ENCODE data around the gene OTOP3.

OTOP3 gene

DNA sequence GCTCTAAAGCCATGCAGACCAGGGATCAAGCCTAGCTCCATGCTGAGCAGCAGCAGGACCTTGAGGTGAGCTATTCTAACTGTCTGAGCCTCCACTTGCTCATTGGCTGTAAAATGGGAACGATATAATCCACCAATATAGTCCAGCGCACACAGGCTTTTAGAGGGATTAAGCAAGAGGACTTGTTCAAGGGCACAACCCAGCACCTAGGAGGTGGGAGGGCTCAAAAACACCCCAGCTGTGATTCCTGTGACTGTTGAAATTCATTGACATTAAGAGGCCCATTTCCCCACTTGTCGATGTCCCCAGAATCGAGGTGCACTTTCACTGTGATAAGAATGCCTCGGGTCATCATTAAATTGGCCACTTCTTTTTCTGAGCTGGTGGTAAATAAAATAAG is 16.8 kb upstream of the OTOP3 start:
- no peak for DNase-seq

DNA sequence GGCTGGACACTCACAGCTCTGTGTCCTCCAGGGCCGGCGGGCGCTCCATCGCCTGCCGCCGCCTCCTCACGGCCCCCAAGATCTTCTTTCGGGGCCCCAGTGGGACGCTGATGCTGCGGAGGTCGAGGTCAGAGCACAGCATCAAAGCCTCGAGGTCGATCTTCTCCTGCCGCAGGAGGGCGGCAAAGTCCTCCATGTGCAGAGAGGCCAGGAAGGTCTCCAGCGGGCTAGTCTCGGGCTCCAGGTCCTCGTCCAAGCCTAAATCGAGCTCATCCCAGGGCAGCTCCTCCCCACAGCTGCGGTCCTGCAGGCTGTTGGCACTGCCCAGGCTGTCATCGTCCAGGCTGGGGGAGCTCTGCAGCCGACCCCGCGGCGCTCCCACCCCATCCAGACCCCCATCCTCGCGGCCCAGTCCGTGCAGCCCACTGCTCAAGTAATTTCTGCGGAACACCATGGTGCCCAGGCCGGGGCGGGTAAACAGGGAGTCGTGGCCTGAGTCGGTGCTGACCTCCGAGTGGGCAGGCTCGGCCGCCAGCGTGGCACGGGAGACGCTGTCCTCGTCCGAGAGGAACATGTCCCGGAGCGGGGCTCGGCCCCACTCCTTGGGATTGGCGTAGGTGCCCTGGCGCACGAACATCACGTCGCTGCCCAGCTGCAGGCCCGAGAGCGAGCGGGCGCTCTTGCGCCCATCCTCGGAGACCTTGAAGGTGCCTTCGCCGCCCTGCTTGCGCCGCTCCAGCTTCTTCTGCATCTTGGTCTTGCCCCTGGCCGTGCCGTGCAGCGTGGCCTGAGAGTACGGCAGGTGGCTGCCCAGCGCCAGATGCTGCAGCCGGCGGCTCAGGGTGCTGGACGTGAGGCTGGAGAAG is 16.0 kb upstream of the OTOP3 start:
- DNase-seq = no peak

DNA sequence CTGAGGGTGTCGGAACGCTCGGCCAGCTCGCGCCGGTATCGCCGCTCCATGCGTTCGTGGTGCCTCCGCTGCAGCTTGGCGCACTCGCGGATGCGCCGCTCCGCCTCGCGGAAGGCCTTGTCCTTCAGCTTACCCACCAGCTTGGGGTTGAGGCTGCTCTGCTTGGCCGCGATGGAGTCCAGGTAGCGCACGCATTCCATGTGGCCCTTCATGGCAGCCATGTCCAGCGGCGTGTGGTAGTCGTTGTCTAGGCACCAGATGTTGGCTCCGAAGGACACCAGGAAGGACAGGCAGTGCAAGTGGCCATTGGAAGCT is 15.4 kb upstream of the OTOP3 start:
- no peak for DNase-seq

- DNase-seq = no peak
These were observed 15.1 kb upstream of the OTOP3 start for GRCh38 chr17:74920642-74921025.

DNA sequence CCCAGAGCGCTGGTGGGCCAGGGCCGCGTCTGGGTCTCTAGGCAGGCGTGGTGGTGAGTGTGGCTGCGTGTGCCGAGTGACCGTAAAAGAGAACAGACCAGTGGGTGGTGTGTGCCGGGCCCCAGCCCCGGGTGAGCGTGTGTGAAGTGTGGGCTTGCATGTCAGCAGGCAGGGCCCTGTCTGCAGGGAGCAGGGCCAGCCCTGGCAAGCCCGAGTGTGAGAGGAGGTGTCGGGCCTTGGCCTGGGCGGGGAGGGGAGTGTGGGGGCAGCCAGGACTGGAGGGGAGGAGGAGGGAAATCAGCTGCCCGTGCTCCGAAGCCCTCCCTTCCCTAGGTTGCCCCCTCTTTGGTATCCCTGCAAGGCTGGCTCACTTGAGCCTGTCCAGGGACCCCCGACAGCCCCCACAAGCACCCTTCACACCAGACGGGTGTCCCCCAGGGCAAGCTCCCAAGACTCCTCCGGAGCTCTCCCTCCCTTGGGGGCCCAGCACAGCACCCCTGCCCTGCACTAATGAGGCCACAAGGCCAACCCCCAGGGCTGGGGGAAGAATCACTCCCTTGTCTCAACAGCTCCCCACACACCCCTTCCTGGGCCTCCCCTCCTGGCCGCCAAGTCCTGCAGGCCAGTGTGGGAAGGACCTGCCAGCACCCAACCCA is 14.5 kb upstream of the OTOP3 start:
- no peak for DNase-seq

- DNase-seq = no peak
These were observed 13.9 kb upstream of the OTOP3 start for GRCh38 chr17:74921769-74922168.

DNA sequence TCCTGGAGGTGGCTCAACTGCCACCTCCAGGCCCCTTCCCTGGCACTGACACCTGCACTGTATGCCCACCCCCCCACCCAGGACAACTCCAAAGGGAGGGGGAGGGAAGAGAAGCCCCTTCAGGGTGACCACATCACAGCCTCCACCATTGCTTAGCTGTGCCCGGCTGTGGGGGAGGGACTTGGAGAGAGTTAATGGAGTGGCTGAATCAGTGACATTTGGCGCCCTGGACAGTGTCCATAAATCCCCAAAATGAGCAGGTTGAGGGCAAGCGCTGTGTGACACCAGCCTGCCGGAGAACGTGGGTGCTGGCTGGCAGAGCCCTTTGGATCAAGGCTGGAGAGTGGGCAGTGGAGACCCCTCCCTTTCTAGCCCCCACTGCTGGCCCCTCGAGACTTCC is 13.5 kb upstream of the OTOP3 start:
- DNase-seq = no peak

DNA sequence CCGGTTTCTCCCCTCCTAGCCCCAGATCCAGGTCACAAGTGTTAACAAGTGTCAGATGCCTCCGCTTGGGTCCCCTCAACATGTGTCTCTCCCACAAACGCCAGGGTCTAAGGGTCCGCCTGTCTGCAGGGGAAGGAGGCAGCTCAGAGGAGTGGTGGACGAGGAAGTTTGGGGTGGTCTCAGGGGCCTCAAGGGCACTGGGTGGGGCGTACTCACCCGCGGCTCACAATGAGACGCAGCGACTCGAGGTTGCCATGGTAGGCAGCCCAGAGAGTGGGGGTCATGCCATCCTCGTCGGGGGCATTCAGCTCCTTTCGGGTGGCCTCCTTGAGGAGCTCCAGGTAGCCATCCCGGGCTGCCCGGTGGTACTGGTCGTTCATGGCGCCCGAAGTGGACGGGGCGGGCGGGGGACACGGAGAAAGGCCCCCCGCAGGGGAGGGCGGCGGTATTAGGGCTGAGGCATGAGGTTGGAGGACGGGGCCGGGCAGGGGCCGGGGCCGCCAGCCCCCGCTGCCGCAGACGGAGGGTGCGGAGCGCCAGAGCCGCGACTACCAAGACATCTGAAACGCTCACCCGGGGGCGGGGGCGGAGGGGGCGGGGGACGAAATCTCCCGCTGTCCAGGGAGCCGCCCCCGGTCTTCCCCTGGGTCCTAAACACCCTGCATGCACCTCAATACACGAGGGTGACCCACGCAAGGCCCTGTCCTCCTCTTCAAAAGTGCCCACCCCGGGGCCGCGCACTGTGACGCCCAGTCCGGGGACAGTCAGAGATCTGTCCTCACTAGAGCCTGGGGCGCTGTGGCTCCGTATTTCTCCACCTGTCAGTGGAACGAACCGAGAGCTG is 12.8 kb upstream of the OTOP3 start, which contains the start of gene USH1G:
TSS of gene USH1G (minus strand) at position 562 of the 844 bp plus-strand sequence. CDS start at position 380, 182 bp downstream.
- DNase-seq = no peak

DNA sequence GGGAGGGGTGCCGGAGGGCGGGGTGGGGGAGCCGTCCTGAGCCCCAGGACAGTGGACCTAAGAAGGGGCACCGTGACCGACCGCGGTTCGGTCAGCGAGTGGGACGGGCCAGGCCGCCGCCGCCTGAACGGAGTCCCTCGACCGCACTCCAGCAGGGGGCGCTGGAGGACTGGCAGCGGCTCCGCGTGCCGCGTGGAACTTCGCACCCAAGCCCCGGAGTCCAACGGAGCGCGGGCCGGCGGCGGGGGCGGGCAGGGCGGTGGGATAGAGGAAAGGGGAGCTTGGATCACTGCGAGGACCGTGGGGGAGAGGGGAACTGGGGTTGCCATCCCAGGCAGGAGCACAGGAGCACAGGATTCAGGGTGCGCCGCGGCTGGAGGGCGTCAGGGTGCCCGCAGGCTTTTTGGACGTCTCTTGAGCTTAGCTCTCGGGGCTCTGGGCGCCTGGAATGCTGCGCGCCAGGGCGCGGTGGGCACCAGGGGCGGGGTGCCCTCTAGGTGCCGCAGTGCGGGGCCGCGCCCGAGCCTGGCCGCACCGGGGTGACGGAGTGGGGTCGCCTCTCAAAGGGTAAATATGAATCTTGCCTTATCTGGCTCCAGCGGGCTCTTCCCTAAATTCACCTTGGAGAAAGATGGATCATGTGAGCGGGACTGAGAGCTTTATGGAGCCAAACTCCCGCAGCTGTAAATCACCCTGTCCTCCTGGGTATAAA is 12.0 kb upstream of the OTOP3 start:
- peak; percentile 3 for DNase-seq

GRCh38 chr17:74924250-74924948 is 11.3 kb upstream of the OTOP3 start, which contains the start of gene OTOP2:
Gene OTOP2, plus strand, starts transcription at chr17:74924273. Its CDS starts 360 bp downstream, at chr17:74924633.
- no peak for DNase-seq

DNA sequence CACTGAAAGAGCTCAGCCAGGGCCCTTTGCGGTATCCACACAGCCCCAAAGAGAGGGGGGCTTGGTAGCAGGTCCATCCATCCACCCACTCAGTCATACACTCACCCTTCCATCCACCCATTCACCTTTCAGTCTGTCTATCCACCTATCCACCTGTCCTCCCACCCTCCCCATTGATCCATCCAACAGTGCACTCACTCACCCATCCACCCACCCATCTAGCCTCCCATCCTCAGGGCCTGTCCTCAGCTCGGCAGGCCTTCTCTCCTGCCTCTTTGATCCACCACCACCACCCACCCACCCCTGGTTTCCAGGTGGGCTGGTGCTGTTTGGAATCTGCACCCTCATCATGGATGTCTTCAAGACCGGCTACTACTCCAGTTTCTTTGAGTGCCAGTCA is 10.5 kb upstream of the OTOP3 start:
- no peak for DNase-seq

- DNase-seq = no peak
These were observed 6.9 kb upstream of the OTOP3 start for GRCh38 chr17:74928786-74929185.

- DNase-seq = no peak
These were observed 5.1 kb upstream of the OTOP3 start for GRCh38 chr17:74930535-74931036.

- no peak for DNase-seq
These were observed 650 bp upstream of the OTOP3 start for GRCh38 chr17:74935048-74935447.

GRCh38 chr17:74936470-74936799 is 737 bp downstream of the OTOP3 start:
- DNase-seq = no peak

DNA sequence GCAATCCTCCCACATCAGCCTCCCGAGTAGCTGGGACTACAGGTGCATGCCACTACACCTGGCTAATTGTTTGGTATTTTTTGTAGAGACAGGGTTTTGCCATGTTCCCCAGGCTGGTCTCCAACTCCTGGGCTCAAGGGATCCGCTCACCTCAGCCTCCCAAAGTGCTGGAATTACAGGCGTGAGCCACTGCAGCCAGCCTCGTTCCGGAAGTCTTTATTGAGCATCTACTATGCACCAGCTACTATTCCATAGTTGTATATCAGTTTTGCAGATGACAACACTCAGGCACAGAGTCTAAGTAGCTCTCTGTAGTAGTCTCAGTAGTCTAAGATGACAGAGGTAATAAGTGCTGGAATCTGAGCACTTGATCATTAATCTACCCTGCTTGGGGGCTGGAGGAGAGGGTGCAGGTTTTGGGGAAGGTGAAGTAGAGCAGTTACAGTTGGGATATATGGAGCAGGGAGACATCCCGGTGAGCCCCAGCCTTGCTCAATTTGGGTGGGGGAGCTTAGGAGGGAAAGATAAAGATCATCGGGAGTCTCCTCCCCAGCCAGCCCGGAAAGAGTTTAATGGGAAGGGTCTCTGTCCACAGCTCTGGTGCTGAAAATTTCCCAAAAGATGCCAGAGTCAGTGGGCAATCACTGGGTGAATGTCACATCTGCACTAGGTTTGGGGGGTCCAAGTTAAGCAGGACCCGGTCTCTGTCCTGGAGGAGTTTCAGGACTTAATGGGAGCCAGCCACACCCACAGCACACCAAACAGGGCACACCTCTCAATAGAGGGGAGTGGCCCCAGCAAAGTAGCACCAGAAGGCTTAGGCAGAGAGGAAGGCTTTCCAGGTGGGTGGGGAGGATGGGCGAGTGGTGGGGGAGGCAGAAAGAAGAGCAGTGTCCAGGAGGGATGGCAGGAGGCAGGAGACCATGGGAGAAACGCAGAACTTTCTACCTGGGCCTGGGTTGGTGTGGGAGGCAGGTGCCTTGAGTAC is 1.7 kb downstream of the OTOP3 start:
- DNase-seq = no peak

GRCh38 chr17:74938194-74938950 is 2.7 kb downstream of the OTOP3 start:
- DNase-seq = no peak

DNA sequence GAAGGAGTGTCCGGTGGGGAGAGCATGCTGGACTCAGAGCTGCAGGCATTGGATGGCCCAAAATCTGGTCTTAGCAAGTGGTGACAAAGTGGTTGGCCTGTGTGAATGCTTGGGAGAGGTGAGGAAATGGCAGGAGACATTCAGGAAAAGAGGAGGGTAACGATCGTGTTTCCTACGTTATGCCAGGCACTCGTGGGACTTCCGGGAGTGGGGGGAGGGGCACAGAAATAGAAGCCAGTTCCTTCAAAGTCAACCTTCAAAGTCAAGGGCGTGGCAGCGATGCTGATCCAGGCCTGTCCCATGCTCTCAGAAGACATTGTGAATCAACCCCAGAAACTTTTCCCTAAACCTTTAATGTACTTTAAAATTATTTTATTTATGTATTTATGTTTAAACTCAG is 3.8 kb downstream of the OTOP3 start:
- no peak for DNase-seq

- no peak for DNase-seq
These were observed 5.5 kb downstream of the OTOP3 start for GRCh38 chr17:74941128-74941725.

Measured in GOT3 (cell line).